ENCODE data around the gene NAA80.

- TF ChIP-seq CTCF (IDR thresholded peaks at IDR 0.05; ENCODE audit: low read depth, low read length) = no peak
- no peak for TF ChIP-seq EZH2phosphoT487 (IDR thresholded peaks at IDR 0.05; ENCODE audit: low read depth)
Measured at GRCh38 chr3:50299638-50299928, 378 bp upstream of the NAA80 start.

Data from OCI-LY3 (cell line).